ENCODE results near the gene RREB1. TPM values are rescaled to one million over a fixed set of nuclear protein-coding genes. Genes with fewer than 3 reads are reported as not detected.

The RREB1 gene
- total RNA-seq, 2 experiments from 2014 or later = 18.7 to 19.7 TPM

- intact Hi-C loops (cut with micrococcal nuclease) = loop anchor here (10.0 kb wide), 1 partner anchor 332 kb away; no protein-coding TSS in a partner anchor
- H3K27ac Mint-ChIP-seq = no peak overlapping the region
- no peak for TF ChIP-seq CTCF (IDR thresholded peaks at IDR 0.05)
These were observed 138.8 kb downstream of the RREB1 start for GRCh38 chr6:7246401-7247178.

GRCh38 chr6:7247179-7247456 lies 139.4 kb downstream of the RREB1 start:
- no peak overlapping the region for H3K4me3 Mint-ChIP-seq
- ChIA-PET POLR2A (no interaction called here), CTCF (no interaction called here)
- no peaks in the 10 kb centered on the region for H3K27me3 Mint-ChIP-seq
- ATAC-seq (no peak), DNase-seq (no peak)
- peaks cover 12% of the 10 kb centered on the region for H3K4me1 Mint-ChIP-seq (ENCODE audit: low read depth)
- peaks cover 22% of the 10 kb centered on the region for H3K36me3 Mint-ChIP-seq (ENCODE audit: low read depth)
- intact Hi-C loops (cut with micrococcal nuclease) = loop anchor here (10.0 kb wide), 1 partner anchor 332 kb away; no protein-coding TSS in a partner anchor
- no peak for TF ChIP-seq CTCF (IDR thresholded peaks at IDR 0.05)
- H3K9me3 Mint-ChIP-seq = no peaks in the 10 kb centered on the region
- H3K27ac Mint-ChIP-seq = no peak overlapping the region

More at GRCh38 chr6:7246401-7247178, 138.8 kb downstream of the RREB1 start:
- Mint-ChIP-seq H3K27me3 (no peaks in the 10 kb centered on the region), H3K9me3 (no peaks in the 10 kb centered on the region), H3K4me1 (ENCODE audit: low read depth) (peaks cover 17% of the 10 kb centered on the region), H3K4me3 (no peak overlapping the region), H3K36me3 (ENCODE audit: low read depth) (peaks cover 22% of the 10 kb centered on the region)
- ATAC-seq (no peak), DNase-seq (no peak)
- ChIA-PET CTCF (no interaction called here), POLR2A (no interaction called here)

- CTCF ChIA-PET = no interaction called here
- Mint-ChIP-seq H3K36me3 (ENCODE audit: low read depth) (peaks cover 22% of the 10 kb centered on the region), H3K4me3 (no peak overlapping the region), H3K27me3 (no peaks in the 10 kb centered on the region), H3K4me1 (ENCODE audit: low read depth) (peaks cover 8% of the 10 kb centered on the region), H3K9me3 (no peaks in the 10 kb centered on the region), H3K27ac (no peak overlapping the region)
- POLR2A ChIA-PET = no interaction called here
- no peak for DNase-seq
- ATAC-seq = no peak
- intact Hi-C loops (cut with micrococcal nuclease) = loop anchor here (10.0 kb wide), 1 partner anchor 333 kb away; no protein-coding TSS in a partner anchor
- no peak for TF ChIP-seq CTCF (IDR thresholded peaks at IDR 0.05)
These were observed 140.1 kb downstream of the RREB1 start for GRCh38 chr6:7247828-7248227.

GRCh38 chr6:7249391-7249790 lies 141.6 kb downstream of the RREB1 start:
- ChIA-PET POLR2A (no interaction called here), CTCF (interaction anchor here (0.9 kb wide), 1 partner anchor 11 kb away, joined by 3 read pairs; no protein-coding TSS in a partner anchor)
- DNase-seq (no peak), ATAC-seq (no peak)
- Mint-ChIP-seq H3K36me3 (ENCODE audit: low read depth) (peaks cover 19% of the 10 kb centered on the region), H3K4me1 (ENCODE audit: low read depth) (no peaks in the 10 kb centered on the region), H3K9me3 (no peaks in the 10 kb centered on the region), H3K27ac (no peak overlapping the region), H3K4me3 (no peak overlapping the region), H3K27me3 (no peaks in the 10 kb centered on the region)
- intact Hi-C loops (cut with micrococcal nuclease) = loop anchor here (10.0 kb wide), 1 partner anchor 335 kb away; no protein-coding TSS in a partner anchor
- TF ChIP-seq CTCF (IDR thresholded peaks at IDR 0.05) = no peak

- peaks cover 19% of the 10 kb centered on the region for H3K36me3 Mint-ChIP-seq (ENCODE audit: low read depth)
- ATAC-seq = no peak
- no peak overlapping the region for H3K27ac Mint-ChIP-seq
- intact Hi-C loops (cut with micrococcal nuclease) = loop anchor here (10.0 kb wide), 1 partner anchor 335 kb away; no protein-coding TSS in a partner anchor
- H3K4me3 Mint-ChIP-seq = no peak overlapping the region
- H3K9me3 Mint-ChIP-seq = no peaks in the 10 kb centered on the region
- POLR2A ChIA-PET = no interaction called here
- H3K4me1 Mint-ChIP-seq (ENCODE audit: low read depth) = no peaks in the 10 kb centered on the region
- H3K27me3 Mint-ChIP-seq = no peaks in the 10 kb centered on the region
- CTCF ChIA-PET = interaction anchor here (0.9 kb wide), 1 partner anchor 12 kb away, joined by 3 read pairs; no protein-coding TSS in a partner anchor
- no peak for TF ChIP-seq CTCF (IDR thresholded peaks at IDR 0.05)
- DNase-seq = no peak
These were observed 142.3 kb downstream of the RREB1 start for GRCh38 chr6:7249946-7250643.
